OCI-LY3 (cell line): ENCODE data around the gene MTHFD1.

Source experiments
- EZH2phosphoT487 ChIP-seq: fragments of 200-600 bp; shearing (Covaris generic); IDR thresholded peaks from 2 replicates; pipeline ENCODE4 v1.6.1; 2018; ENCODE audit warnings: antibody characterized with exemption, mixed run types, low read depth
- TF ChIP-seq, protein P1 (sequence below): fragments of 200-600, 300-600 bp; sonication (generic); IDR thresholded peaks from 2 replicates; pipeline ENCODE4 v1.5.1; 2014; ENCODE audit warnings: antibody characterized with exemption, low read length, low read depth

DNA sequence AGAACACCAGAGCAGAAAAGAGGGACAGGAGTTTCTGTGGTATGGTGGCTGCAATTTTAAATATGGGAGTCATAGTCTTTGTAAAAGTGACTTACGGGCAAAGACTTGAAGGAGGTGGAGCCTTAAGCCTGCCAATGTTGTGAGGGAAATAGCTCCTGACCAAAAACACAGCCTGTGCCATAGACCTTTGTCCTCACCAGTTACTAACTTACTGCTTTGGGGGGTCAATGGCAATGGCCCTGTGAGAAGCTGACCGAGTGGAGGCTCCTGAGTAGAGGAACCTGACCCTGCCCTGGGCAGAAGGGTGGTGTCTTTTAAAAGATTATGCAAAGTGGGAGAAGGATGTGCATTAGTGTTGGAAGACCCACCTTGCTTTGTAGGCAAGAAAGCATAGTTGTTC, 3.8 kb downstream of the MTHFD1 start:
- TF ChIP-seq, protein P1, sequence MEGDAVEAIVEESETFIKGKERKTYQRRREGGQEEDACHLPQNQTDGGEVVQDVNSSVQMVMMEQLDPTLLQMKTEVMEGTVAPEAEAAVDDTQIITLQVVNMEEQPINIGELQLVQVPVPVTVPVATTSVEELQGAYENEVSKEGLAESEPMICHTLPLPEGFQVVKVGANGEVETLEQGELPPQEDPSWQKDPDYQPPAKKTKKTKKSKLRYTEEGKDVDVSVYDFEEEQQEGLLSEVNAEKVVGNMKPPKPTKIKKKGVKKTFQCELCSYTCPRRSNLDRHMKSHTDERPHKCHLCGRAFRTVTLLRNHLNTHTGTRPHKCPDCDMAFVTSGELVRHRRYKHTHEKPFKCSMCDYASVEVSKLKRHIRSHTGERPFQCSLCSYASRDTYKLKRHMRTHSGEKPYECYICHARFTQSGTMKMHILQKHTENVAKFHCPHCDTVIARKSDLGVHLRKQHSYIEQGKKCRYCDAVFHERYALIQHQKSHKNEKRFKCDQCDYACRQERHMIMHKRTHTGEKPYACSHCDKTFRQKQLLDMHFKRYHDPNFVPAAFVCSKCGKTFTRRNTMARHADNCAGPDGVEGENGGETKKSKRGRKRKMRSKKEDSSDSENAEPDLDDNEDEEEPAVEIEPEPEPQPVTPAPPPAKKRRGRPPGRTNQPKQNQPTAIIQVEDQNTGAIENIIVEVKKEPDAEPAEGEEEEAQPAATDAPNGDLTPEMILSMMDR = no peak
- no peak for TF ChIP-seq EZH2phosphoT487
